Retina (tissue), 1 donor: Measurements from ENCODE around the gene CPEB4.

ENCODE experiments used
- DNase-seq: peaks from one replicate; pipeline ENCODE4 v3.0.0-alpha.2; 2016

The CPEB4 gene

GRCh38 chr5:173887610-173888472 lies at the start of gene CPEB4:
Gene CPEB4 (plus strand): TSS chr5:173888349. CDS start chr5:173889734, 1,385 bp downstream.
- DNase-seq: peak; percentile 99

- DNase-seq: no peak
Observed at GRCh38 chr5:173839117-173839713, 48.9 kb upstream of the CPEB4 start.

DNA sequence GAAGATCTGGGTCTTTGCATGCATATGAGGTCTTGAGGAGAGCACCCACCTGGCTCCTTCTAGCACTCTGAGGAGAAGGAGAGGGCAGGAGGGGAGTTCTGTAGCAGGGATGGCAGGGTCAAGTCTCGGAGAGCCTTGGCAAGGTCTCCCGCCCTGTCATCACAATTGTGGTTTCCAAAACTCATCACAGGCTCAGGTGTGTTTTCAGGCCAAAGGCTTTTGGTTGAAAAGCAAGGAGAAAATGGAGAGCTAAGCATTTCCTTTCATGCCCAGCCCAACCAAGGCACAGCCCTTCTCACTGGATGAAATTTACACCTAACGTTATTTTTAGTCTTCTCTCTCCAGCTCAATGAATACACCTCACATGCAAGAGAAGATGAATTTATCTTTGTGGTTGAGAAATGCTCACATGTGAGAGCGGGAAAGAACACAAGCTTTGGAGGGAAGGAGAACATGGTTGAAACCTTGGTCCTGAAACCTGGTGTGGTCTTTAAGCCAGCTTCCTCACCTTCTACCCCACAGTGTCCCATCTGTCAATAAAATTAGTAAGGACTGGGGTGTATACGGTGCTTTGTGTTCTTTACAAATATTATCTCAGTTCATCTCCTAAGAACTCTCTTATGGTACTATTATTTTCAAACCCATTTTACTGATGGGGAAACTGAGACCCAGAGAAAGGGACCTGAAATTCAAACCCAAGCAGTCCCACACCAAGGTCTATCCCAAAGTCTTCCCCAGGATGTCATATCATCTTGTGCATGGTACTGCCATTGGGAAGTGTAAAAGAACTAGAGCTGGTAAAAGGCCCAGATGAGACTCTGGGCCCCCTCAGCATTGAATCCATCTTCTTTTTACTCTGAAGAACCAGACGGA lies 47.8 kb upstream of the CPEB4 start:
- DNase-seq: no peak

DNA sequence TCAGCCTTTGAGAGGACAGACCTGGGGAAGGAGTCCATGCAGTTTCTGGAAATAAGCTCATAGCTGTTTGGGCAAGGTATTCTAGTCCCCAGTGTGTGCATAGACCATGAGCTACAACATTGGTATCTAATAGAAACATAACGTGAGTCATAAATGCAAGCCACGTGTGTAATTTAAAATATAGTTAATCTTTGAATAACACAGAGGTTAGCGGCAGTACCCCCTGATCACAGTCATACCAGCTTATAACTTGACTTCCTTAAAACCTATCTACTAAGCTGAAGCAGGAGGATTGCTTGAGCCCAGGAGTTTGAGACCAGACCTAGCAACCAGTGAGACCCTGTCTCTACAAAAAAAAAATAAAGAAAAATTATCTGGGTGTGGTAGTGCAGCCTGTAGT lies 46.4 kb upstream of the CPEB4 start:
- no peak for DNase-seq

GRCh38 chr5:173843794-173844193 lies 44.4 kb upstream of the CPEB4 start:
- DNase-seq: no peak

- DNase-seq: no peak
Observed at GRCh38 chr5:173845321-173845720, 42.8 kb upstream of the CPEB4 start.

DNA sequence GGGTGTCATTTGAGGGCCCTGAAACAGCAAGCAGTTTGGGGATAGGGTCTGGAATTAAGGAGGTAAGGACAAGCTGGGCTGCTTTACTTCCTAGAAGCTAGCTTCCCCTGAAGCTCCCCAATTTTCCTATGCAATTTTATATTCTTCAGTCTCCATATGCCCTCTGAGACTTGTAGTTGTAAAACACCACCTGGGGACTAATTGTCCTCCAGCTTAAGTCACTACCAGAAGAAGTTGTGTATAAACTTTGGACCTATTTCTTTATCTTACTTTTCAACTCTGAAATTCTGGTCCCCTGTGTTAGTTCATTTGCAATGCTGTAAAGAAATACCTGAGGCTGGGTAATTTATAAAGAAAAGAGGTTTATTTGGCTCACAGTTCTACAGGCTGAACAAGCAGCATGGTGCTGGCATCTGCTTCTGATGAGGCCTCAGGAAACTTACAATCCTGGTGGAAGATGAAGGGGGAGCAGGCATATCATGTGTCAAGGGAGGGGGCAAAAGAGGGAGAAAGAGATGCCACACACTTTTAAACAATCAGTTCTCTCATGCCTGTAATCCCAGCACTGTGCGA lies 41.1 kb upstream of the CPEB4 start:
- no peak for DNase-seq

DNA sequence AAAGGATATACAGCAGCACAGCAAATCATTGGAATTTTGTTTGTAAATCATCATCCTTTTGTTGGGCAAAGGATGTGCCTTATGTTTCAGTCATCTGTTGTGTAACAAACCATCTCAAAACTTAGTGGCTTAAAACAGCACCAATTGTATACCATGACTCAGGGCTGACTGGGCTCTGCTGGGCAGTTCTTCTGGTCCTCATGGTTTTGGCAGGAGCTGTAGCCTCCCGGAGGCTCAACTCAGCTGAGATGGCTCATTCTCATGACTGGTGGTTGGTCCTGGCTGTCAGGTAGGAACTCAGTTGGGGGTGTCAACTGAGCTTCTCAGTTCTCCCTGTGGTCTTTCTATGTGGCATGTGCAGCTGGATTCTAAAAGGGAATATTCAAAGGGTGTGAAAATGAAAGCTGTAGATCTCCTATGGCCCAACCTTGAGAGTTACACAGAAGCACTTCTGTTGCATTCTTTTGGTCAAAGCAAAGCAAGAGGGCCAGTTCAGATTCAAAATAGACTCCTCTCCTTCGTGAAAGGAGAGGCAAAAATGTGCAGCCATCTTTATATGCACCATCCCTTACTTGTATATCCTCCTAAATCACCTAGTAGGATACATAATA lies 39.1 kb upstream of the CPEB4 start:
- DNase-seq: no peak

GRCh38 chr5:173849908-173850307 lies 38.2 kb upstream of the CPEB4 start:
- no peak for DNase-seq

GRCh38 chr5:173850659-173851058 lies 37.5 kb upstream of the CPEB4 start:
- no peak for DNase-seq

- no peak for DNase-seq
Observed at GRCh38 chr5:173851595-173852243, 36.4 kb upstream of the CPEB4 start.

- DNase-seq: no peak
Observed at GRCh38 chr5:173852790-173853359, 35.3 kb upstream of the CPEB4 start.

GRCh38 chr5:173853370-173854131 lies 34.6 kb upstream of the CPEB4 start:
- DNase-seq: no peak

- DNase-seq: peak; percentile 17
Observed at GRCh38 chr5:173855162-173855994, 32.8 kb upstream of the CPEB4 start.

DNA sequence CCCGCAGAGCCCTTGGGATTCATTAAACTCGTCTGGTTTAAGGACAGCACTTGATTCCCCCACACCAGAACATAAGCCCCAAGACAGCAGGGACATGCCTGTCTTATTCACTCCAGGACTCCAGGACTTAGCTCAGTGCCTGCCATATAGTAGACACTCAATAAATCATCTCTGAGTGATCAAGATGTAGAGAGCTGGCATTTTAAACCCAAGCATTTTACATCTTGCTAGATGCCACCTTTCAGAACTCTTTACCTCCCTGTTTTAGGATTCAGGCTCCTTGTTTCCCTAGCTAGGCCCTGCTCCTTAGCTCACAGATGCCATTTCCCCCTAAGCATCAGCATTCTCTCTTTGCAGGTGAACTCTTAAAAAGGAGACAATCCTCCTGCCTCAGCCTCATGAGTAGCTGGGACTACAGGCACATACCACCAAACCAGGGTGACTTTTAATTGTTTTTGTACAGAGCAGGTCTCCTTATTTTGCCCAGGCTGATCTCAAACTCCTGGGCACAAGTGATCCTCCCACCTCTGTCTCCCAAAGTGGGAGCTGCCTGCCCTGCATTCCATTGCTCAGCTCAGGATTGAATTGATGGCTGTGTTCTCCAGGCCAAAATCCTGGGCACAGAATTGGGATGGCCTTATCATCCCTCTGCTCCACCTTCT lies 32.0 kb upstream of the CPEB4 start:
- DNase-seq: no peak

DNA sequence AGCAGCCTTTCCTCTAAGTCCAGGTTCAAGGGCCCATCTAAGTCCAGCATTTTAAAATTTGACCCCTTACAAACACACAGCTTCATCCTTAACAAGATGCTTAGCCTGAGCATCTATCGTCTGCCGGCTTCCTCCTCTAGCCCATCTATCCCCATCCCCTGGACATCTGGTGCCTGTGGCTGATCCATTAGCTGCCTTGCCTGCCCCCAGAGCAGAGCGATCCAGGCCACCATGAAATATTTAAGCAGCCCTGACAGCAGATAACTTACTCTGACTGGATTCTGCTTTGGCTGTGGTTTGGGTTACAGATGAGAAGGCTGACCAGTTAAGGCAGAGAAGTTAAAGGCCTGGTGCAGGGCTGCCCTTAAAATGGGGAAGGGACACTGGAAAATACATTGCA lies 30.9 kb upstream of the CPEB4 start:
- DNase-seq: peak; percentile 57

GRCh38 chr5:173858021-173858669 lies 30.0 kb upstream of the CPEB4 start:
- no peak for DNase-seq

DNA sequence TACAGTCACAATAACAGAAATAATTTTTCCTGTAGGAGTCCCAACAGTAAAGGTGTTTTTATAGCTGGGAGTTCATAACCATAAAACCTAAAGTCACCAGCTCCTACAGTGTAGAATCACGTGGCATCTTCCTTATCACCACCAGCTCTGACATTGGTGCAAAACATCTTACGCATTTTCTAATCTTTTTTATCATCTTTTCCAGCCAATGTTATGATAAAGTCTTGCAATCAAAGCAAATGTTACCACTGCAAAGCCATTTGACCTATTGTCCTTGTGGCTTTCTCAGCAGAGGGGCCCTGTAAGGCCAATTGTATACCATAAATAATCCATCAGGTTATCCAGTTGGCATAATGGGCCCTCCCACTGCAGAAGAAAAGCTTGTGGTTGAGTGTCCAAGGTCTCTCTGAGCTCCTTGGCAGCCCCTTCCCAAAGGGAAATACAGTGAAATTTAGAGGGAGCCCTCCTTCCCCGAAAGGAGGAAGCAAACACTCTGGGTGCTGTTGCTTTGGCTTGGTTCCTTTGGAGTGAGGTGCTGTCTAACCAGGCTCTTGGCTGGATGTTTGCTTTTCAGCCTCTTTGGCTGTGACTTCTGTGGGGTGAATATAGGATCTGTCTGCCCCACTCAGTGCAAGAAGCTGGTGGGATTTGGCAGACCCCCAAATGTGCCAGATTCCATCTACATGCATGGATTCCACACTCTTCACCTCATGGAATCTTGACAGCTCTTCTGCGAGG lies 29.3 kb upstream of the CPEB4 start:
- no peak for DNase-seq
